A549 (cell line): ENCODE results near the gene OR4D11.
"Not testable (repeated sequence)": the region's sequence is repeated elsewhere in the genome, so short reads cannot be mapped to it uniquely, and the experiment has no call there.

Source experiments
- CHD4 ChIP-seq: fragments of 200-600 bp; sonication (generic); IDR thresholded peaks from 2 replicates; pipeline ENCODE4 v1.6.1; 2016; ENCODE audit warnings: antibody characterized with exemption, mild to moderate bottlenecking, borderline replicate concordance
- CTCF ChIP-seq: fragments of >200 bp; sonication (Bioruptor Twin); formaldehyde crosslinking; IDR thresholded peaks from 3 replicates; pipeline ENCODE4 v1.5.1; 2016
- POLR2A ChIP-seq: IDR thresholded peaks from 2 replicates; pipeline ENCODE4 v1.6.1; 2012; ENCODE audit warnings: mild to moderate bottlenecking, low read length

GRCh38 chr11:59543713-59544112 is 40.3 kb downstream of the OR4D11 start:
- TF ChIP-seq CTCF, POLR2A, CHD4: not testable (repeated sequence)
